HG03442 (cell line): ENCODE data around the gene ANAPC1.
A peak's percentile ranks its signal among the peaks of the same experiment; 100 is the strongest.
"Not testable (repeated sequence)": the region's sequence is repeated elsewhere in the genome, so short reads cannot be mapped to it uniquely, and the experiment has no call there.

Experiments used
- ATAC-seq: cut with Tn5 transposase; IDR thresholded peaks from one replicate; pipeline ENCODE4 v1.9.1; 2021; ENCODE audit warnings: mild to moderate bottlenecking, moderate library complexity; ENCODE audit not compliant: unreplicated experiment

Gene ANAPC1

GRCh38 chr2:111904726-111905474 is 20.9 kb upstream of the ANAPC1 start:
- no peak for ATAC-seq

GRCh38 chr2:111903930-111904439 is 20.0 kb upstream of the ANAPC1 start:
- ATAC-seq, result no peak

- no peak for ATAC-seq
These were observed 19.5 kb upstream of the ANAPC1 start for GRCh38 chr2:111903516-111903915.

GRCh38 chr2:111900859-111901258 is 16.9 kb upstream of the ANAPC1 start:
- no peak for ATAC-seq

GRCh38 chr2:111898703-111899514 is 14.9 kb upstream of the ANAPC1 start:
- ATAC-seq, result no peak

- ATAC-seq, result no peak
These were observed 14.1 kb upstream of the ANAPC1 start, which contains the start of gene MERTK for GRCh38 chr2:111897924-111898702. Gene MERTK (plus strand): TSS chr2:111898607. CDS start chr2:111898736, 129 bp downstream.

GRCh38 chr2:111897630-111897923 is 13.6 kb upstream of the ANAPC1 start:
- no peak for ATAC-seq

GRCh38 chr2:111896576-111896975 is 12.6 kb upstream of the ANAPC1 start:
- ATAC-seq, result no peak

GRCh38 chr2:111896024-111896423 is 12.0 kb upstream of the ANAPC1 start:
- ATAC-seq, result no peak

- ATAC-seq, result no peak
These were observed 585 bp upstream of the ANAPC1 start for GRCh38 chr2:111884592-111884964.

GRCh38 chr2:111872806-111873205 is 11.2 kb downstream of the ANAPC1 start:
- not testable (repeated sequence) for ATAC-seq

- ATAC-seq, result not testable (repeated sequence)
These were observed 18.9 kb downstream of the ANAPC1 start for GRCh38 chr2:111865124-111865523.

- ATAC-seq, result not testable (repeated sequence)
These were observed 24.0 kb downstream of the ANAPC1 start for GRCh38 chr2:111860005-111860404.

GRCh38 chr2:111852544-111852943 is 31.4 kb downstream of the ANAPC1 start:
- ATAC-seq, result not testable (repeated sequence)

GRCh38 chr2:111850646-111851045 is 33.3 kb downstream of the ANAPC1 start:
- ATAC-seq, result not testable (repeated sequence)

GRCh38 chr2:111839625-111840282 is 44.2 kb downstream of the ANAPC1 start:
- not testable (repeated sequence) for ATAC-seq

GRCh38 chr2:111838992-111839391 is 45.0 kb downstream of the ANAPC1 start:
- ATAC-seq, result not testable (repeated sequence)

GRCh38 chr2:111834221-111834620 is 49.8 kb downstream of the ANAPC1 start:
- not testable (repeated sequence) for ATAC-seq

- peak; percentile 52 for ATAC-seq
These were observed 53.5 kb downstream of the ANAPC1 start for GRCh38 chr2:111830479-111830878.

- not testable (repeated sequence) for ATAC-seq
These were observed 55.7 kb downstream of the ANAPC1 start for GRCh38 chr2:111828217-111828766.
